Measurements from ENCODE around the gene PCBD1. TPM values are rescaled to one million over a fixed set of nuclear protein-coding genes. Genes with fewer than 3 reads are reported as not detected.

Gene PCBD1
- total and polyA plus RNA-seq, 2 experiments from 2014 or later: 33.3 to 78.5 TPM

GRCh38 chr10:70907637-70908405 lies 19.5 kb upstream of the PCBD1 start:
- Mint-ChIP-seq H3K4me1 (0 out of 3 replicates have a peak, but pooled peaks cover 4% of the 10 kb centered on the region), H3K9me3 (peaks cover 3% of the 10 kb centered on the region; the same call in 2 of the 3 replicates), H3K4me3 (no peak overlapping the region), H3K36me3 (ENCODE audit: low read depth) (no peaks in the 10 kb centered on the region), H3K27ac (no peak overlapping the region), H3K27me3 (ENCODE audit: insufficient read depth, low read depth, poor library complexity) (peaks cover 10% of the 10 kb centered on the region)
- H3K79me2 ChIP-seq (replicated peaks; ENCODE audit: insufficient read depth): no peaks in the 10 kb centered on the region
- no peak overlapping the region for H2AFZ ChIP-seq
- H3K4me3 ChIP-seq: no peak overlapping the region
- H3K36me3 ChIP-seq (ENCODE audit: insufficient read depth): no peaks in the 10 kb centered on the region
- no peaks in the 10 kb centered on the region for H3K27me3 ChIP-seq (ENCODE audit: insufficient read depth)
- DNase-seq (ENCODE audit: low spot score): no peak
- TF ChIP-seq STAT1 (IDR thresholded peaks at IDR 0.05; ENCODE audit: unreplicated experiment) (no peak), ZNF331 (CRISPR knock-in tag; IDR thresholded peaks at IDR 0.05; ENCODE audit: low read depth) (no peak), EZH2phosphoT487 (IDR thresholded peaks at IDR 0.05; ENCODE audit: unreplicated experiment) (no peak), ETS1 (IDR thresholded peaks at IDR 0.05) (no peak)
- TF ChIP-seq, protein P1, sequence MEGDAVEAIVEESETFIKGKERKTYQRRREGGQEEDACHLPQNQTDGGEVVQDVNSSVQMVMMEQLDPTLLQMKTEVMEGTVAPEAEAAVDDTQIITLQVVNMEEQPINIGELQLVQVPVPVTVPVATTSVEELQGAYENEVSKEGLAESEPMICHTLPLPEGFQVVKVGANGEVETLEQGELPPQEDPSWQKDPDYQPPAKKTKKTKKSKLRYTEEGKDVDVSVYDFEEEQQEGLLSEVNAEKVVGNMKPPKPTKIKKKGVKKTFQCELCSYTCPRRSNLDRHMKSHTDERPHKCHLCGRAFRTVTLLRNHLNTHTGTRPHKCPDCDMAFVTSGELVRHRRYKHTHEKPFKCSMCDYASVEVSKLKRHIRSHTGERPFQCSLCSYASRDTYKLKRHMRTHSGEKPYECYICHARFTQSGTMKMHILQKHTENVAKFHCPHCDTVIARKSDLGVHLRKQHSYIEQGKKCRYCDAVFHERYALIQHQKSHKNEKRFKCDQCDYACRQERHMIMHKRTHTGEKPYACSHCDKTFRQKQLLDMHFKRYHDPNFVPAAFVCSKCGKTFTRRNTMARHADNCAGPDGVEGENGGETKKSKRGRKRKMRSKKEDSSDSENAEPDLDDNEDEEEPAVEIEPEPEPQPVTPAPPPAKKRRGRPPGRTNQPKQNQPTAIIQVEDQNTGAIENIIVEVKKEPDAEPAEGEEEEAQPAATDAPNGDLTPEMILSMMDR (conservative IDR thresholded peaks at IDR 0.05; ENCODE audit: low read depth in 2 of 2): no peak
- H3K9me2 ChIP-seq (ENCODE audit: insufficient read depth): no peaks in the 10 kb centered on the region
- no peaks in the 10 kb centered on the region for H3K4me1 ChIP-seq (ENCODE audit: insufficient read depth)
- no peak overlapping the region for H3K4me2 ChIP-seq
- H4K20me1 ChIP-seq (replicated peaks; ENCODE audit: insufficient read depth): no peaks in the 10 kb centered on the region
- ATAC-seq: no peak
- no peaks in the 10 kb centered on the region for H3F3A ChIP-seq (replicated peaks; ENCODE audit: low read depth)
- no peak overlapping the region for H3K27ac ChIP-seq (ENCODE audit: low read depth)

GRCh38 chr10:70906953-70907636 lies 18.7 kb upstream of the PCBD1 start:
- no peaks in the 10 kb centered on the region for H3K27me3 ChIP-seq (ENCODE audit: insufficient read depth)
- ATAC-seq (no peak), DNase-seq (ENCODE audit: low spot score) (no peak)
- Mint-ChIP-seq H3K27me3 (ENCODE audit: insufficient read depth, low read depth, poor library complexity) (peaks cover 9% of the 10 kb centered on the region), H3K9me3 (peaks cover 2% of the 10 kb centered on the region; the same call in 2 of the 3 replicates), H3K36me3 (ENCODE audit: low read depth) (no peaks in the 10 kb centered on the region), H3K4me1 (0 out of 3 replicates have a peak, but pooled peaks cover 4% of the 10 kb centered on the region), H3K4me3 (no peak overlapping the region), H3K27ac (no peak overlapping the region)
- H3K27ac ChIP-seq (ENCODE audit: low read depth): no peak overlapping the region
- no peaks in the 10 kb centered on the region for H4K20me1 ChIP-seq (replicated peaks; ENCODE audit: insufficient read depth)
- H3K79me2 ChIP-seq (replicated peaks; ENCODE audit: insufficient read depth): no peaks in the 10 kb centered on the region
- no peaks in the 10 kb centered on the region for H3K4me1 ChIP-seq (ENCODE audit: insufficient read depth)
- H3K4me2 ChIP-seq: no peak overlapping the region
- H3K36me3 ChIP-seq (ENCODE audit: insufficient read depth): no peaks in the 10 kb centered on the region
- no peaks in the 10 kb centered on the region for H3F3A ChIP-seq (replicated peaks; ENCODE audit: low read depth)
- no peak overlapping the region for H3K4me3 ChIP-seq
- H3K9me2 ChIP-seq (ENCODE audit: insufficient read depth): no peaks in the 10 kb centered on the region
- no peak overlapping the region for H2AFZ ChIP-seq
- no peak for TF ChIP-seq EZH2phosphoT487 (IDR thresholded peaks at IDR 0.05; ENCODE audit: unreplicated experiment)
- TF ChIP-seq EZH2 (IDR thresholded peaks at IDR 0.05; ENCODE audit: low read depth, unreplicated experiment): no peak
- no peak for TF ChIP-seq REST (IDR thresholded peaks at IDR 0.05; ENCODE audit: unreplicated experiment)
- no peak for TF ChIP-seq ZNF331 (CRISPR knock-in tag; IDR thresholded peaks at IDR 0.05; ENCODE audit: low read depth)
- TF ChIP-seq POLR2AphosphoS5 (IDR thresholded peaks at IDR 0.05; ENCODE audit: low read depth): no peak
- TF ChIP-seq STAT1 (IDR thresholded peaks at IDR 0.05; ENCODE audit: unreplicated experiment): no peak
- TF ChIP-seq, protein P1 (conservative IDR thresholded peaks at IDR 0.05; ENCODE audit: low read depth in 2 of 2): no peak

All from GM23338 (cell line).